Measurements from ENCODE around the gene SERPINB2.
"Not testable (repeated sequence)": the region's sequence is repeated elsewhere in the genome, so short reads cannot be mapped to it uniquely, and the experiment has no call there.

Gene SERPINB2

DNA sequence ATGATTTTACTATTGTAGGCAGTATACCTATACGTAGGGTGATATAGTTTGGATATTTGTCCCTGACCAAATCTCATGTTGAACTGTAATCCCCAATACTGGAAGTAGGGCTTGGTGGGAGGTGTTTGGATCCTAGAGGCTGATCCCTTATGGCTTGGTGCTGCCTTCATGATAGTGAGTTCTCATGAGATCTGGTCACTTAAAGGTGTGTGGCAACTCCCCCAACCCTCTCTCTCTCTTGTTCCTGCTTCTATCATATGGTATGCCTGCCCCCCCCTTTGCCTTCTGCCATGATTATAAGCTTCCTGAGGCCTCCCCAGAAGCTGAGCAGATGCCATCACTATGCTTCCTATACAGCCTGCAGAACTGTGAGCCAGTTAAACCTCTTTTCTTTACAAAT lies 18.6 kb downstream of the SERPINB2 start:
- H3K27ac ChIP-seq (ENCODE audit: low read length) = no peak overlapping the region
- H3K9ac ChIP-seq (ENCODE audit: low read length in 2 of 2) = no peak overlapping the region
- H3K27me3 ChIP-seq (ENCODE audit: control insufficient read depth in 1 of 2, insufficient read depth in 2 of 2, low read length in 2 of 2) = no peaks in the 10 kb centered on the region
- H3K36me3 ChIP-seq (ENCODE audit: control insufficient read depth in 2 of 2, insufficient read depth in 2 of 2, low read length in 2 of 2) = no peaks in the 10 kb centered on the region
- H3K9me3 ChIP-seq (ENCODE audit: control insufficient read depth in 2 of 2, low read length in 2 of 2) = no peaks in the 10 kb centered on the region
- no peak overlapping the region for H3K4me3 ChIP-seq (ENCODE audit: low read length in 2 of 2)
- H3K4me1 ChIP-seq (ENCODE audit: control insufficient read depth, insufficient read depth, low read length) = no peaks in the 10 kb centered on the region

DNA sequence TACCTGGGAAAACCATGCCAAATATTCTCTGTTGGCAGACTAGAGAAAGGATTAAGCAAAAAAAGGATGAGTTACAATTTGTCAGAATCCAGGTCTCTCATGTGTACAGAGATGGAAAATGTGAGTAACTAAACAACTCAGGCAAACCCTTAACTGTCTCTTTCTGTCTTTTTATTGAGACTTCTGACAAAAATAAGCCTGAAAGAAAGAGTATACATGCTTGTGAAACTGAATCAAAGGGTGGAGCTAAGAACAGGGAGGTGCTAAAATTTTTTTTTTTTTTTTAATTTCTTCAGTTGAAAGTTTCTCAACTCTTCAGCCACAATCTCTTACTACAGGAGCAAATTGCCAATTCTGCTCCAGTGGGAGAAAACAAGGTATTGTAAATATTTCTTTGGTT lies 20.2 kb downstream of the SERPINB2 start, which contains the start of gene SERPINB10:
TSS of gene SERPINB10 (plus strand) at position 295 of the 400 bp plus-strand sequence. CDS start 7,553 bp downstream, outside the sequence.
- Histone ChIP-seq H3K4me3 (ENCODE audit: low read length in 2 of 2) (no peak within 1 kb of the TSS), H3K4me1 (ENCODE audit: control insufficient read depth, insufficient read depth, low read length) (no peaks in the 10 kb centered on the region), H3K36me3 (ENCODE audit: control insufficient read depth in 2 of 2, insufficient read depth in 2 of 2, low read length in 2 of 2) (no peaks in the 10 kb centered on the region), H3K27ac (ENCODE audit: low read length) (no peak within 1 kb of the TSS), H3K27me3 (ENCODE audit: control insufficient read depth in 1 of 2, insufficient read depth in 2 of 2, low read length in 2 of 2) (no peaks in the 10 kb centered on the region), H3K9ac (ENCODE audit: low read length in 2 of 2) (no peak within 1 kb of the TSS), H3K9me3 (ENCODE audit: control insufficient read depth in 2 of 2, low read length in 2 of 2) (no peaks in the 10 kb centered on the region)

DNA sequence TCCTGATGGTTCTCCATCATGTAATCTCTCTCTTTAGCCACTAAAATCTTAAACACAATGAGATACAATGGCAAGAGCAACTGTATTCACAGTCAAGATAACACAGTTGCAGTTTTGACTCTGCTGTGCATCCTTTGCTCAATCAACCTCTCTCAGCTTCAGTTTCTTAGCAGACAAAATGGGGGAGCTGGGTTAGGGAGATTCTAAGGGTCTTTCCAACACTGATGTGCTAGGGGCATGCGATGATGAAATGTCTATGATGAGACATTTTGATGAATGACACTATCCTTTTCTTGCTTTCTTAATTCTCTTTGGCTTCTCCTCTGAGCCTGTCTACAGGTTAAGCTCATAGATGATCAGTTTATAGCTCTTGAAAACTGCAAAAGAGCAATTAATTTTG lies 21.4 kb downstream of the SERPINB2 start:
- Histone ChIP-seq H3K36me3 (ENCODE audit: control insufficient read depth in 2 of 2, insufficient read depth in 2 of 2, low read length in 2 of 2) (no peaks in the 10 kb centered on the region), H3K27me3 (ENCODE audit: control insufficient read depth in 1 of 2, insufficient read depth in 2 of 2, low read length in 2 of 2) (no peaks in the 10 kb centered on the region), H3K27ac (ENCODE audit: low read length) (no peak overlapping the region)

GRCh38 chr18:63909870-63910269 lies 22.4 kb downstream of the SERPINB2 start:
- H3K27ac ChIP-seq (ENCODE audit: low read length) = no peak overlapping the region
- no peak overlapping the region for H3K9ac ChIP-seq (ENCODE audit: low read length in 2 of 2)
- H3K9me3 ChIP-seq (ENCODE audit: control insufficient read depth in 2 of 2, low read length in 2 of 2) = no peaks in the 10 kb centered on the region
- H3K27me3 ChIP-seq (ENCODE audit: control insufficient read depth in 1 of 2, insufficient read depth in 2 of 2, low read length in 2 of 2) = peaks cover 0 to 3% of the 10 kb centered on the region in 2 donors
- H3K4me3 ChIP-seq (ENCODE audit: low read length in 2 of 2) = no peak overlapping the region
- H3K36me3 ChIP-seq (ENCODE audit: control insufficient read depth in 2 of 2, insufficient read depth in 2 of 2, low read length in 2 of 2) = no peaks in the 10 kb centered on the region
- no peaks in the 10 kb centered on the region for H3K4me1 ChIP-seq (ENCODE audit: control insufficient read depth, insufficient read depth, low read length)

More for the DNA sequence above, 21.4 kb downstream of the SERPINB2 start:
- H3K9me3 ChIP-seq (ENCODE audit: control insufficient read depth in 2 of 2, low read length in 2 of 2) = no peaks in the 10 kb centered on the region
- no peak overlapping the region for H3K9ac ChIP-seq (ENCODE audit: low read length in 2 of 2)
- H3K4me3 ChIP-seq (ENCODE audit: low read length in 2 of 2) = no peak overlapping the region
- no peaks in the 10 kb centered on the region for H3K4me1 ChIP-seq (ENCODE audit: control insufficient read depth, insufficient read depth, low read length)

GRCh38 chr18:63917817-63918216 lies 30.3 kb downstream of the SERPINB2 start:
- Histone ChIP-seq H3K27ac (ENCODE audit: low read length) (no peak overlapping the region), H3K4me3 (ENCODE audit: low read length in 2 of 2) (no peak overlapping the region), H3K36me3 (ENCODE audit: control insufficient read depth in 2 of 2, insufficient read depth in 2 of 2, low read length in 2 of 2) (no peaks in the 10 kb centered on the region), H3K27me3 (ENCODE audit: control insufficient read depth in 1 of 2, insufficient read depth in 2 of 2, low read length in 2 of 2) (peaks cover 0 to 3% of the 10 kb centered on the region in 2 donors), H3K4me1 (ENCODE audit: control insufficient read depth, insufficient read depth, low read length) (no peaks in the 10 kb centered on the region), H3K9ac (ENCODE audit: low read length in 2 of 2) (no peak overlapping the region), H3K9me3 (ENCODE audit: control insufficient read depth in 2 of 2, low read length in 2 of 2) (no peaks in the 10 kb centered on the region)

DNA sequence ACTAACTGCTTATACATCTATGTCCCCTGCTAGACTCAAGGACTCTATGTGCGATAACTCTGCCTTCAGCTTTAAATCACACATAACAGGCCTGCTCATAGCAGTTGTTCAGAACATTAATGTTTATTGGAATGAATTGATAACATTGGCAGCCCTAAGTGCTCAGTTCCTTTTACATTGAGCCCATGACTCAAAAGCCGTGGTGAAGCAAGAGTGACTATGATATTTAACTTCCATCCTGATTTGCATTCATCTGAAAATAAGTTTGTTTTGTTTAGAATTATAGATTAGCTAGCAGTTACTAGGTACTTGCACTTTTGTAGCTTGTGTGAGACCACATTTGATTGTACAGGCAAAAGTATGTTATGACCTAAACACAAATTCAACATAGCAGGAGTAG lies 34.5 kb downstream of the SERPINB2 start:
- Histone ChIP-seq H3K9me3 (ENCODE audit: control insufficient read depth in 2 of 2, low read length in 2 of 2) (no peaks in the 10 kb centered on the region), H3K27me3 (ENCODE audit: control insufficient read depth in 1 of 2, insufficient read depth in 2 of 2, low read length in 2 of 2) (no peaks in the 10 kb centered on the region), H3K4me3 (ENCODE audit: low read length in 2 of 2) (no peak overlapping the region), H3K9ac (ENCODE audit: low read length in 2 of 2) (no peak overlapping the region), H3K4me1 (ENCODE audit: control insufficient read depth, insufficient read depth, low read length) (no peaks in the 10 kb centered on the region), H3K36me3 (ENCODE audit: control insufficient read depth in 2 of 2, insufficient read depth in 2 of 2, low read length in 2 of 2) (no peaks in the 10 kb centered on the region), H3K27ac (ENCODE audit: low read length) (no peak overlapping the region)

DNA sequence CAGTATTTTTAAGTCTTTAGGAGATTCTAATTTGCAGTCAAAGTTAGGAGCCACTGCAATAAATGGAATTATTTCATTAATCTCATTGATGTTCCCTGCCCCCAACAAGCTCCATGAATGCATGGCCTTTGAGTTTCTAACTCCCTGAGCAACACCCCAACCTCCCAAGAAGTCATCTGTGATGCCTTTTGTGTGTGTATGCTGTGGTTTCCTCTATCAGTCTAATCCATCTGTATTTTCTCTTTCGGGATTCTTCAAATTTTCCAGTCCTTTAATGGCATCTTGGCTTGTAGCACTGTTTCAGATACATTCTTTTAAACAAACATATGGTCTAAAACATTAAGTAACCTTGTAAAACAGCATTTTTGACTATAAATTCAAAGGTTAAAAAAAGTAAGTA lies 37.0 kb downstream of the SERPINB2 start:
- H3K27ac ChIP-seq (ENCODE audit: low read length) = no peak overlapping the region
- no peaks in the 10 kb centered on the region for H3K4me1 ChIP-seq (ENCODE audit: control insufficient read depth, insufficient read depth, low read length)
- no peaks in the 10 kb centered on the region for H3K36me3 ChIP-seq (ENCODE audit: control insufficient read depth in 2 of 2, insufficient read depth in 2 of 2, low read length in 2 of 2)
- H3K27me3 ChIP-seq (ENCODE audit: control insufficient read depth in 1 of 2, insufficient read depth in 2 of 2, low read length in 2 of 2) = no peaks in the 10 kb centered on the region
- no peaks in the 10 kb centered on the region for H3K9me3 ChIP-seq (ENCODE audit: control insufficient read depth in 2 of 2, low read length in 2 of 2)
- no peak overlapping the region for H3K4me3 ChIP-seq (ENCODE audit: low read length in 2 of 2)
- H3K9ac ChIP-seq (ENCODE audit: low read length in 2 of 2) = no peak overlapping the region

GRCh38 chr18:63928331-63928730 lies 40.8 kb downstream of the SERPINB2 start:
- H3K36me3 ChIP-seq (ENCODE audit: control insufficient read depth in 2 of 2, insufficient read depth in 2 of 2, low read length in 2 of 2) = no peaks in the 10 kb centered on the region
- H3K9me3 ChIP-seq (ENCODE audit: control insufficient read depth in 2 of 2, low read length in 2 of 2) = no peaks in the 10 kb centered on the region
- H3K4me1 ChIP-seq (ENCODE audit: control insufficient read depth, insufficient read depth, low read length) = no peaks in the 10 kb centered on the region
- no peak overlapping the region for H3K4me3 ChIP-seq (ENCODE audit: low read length in 2 of 2)
- H3K27me3 ChIP-seq (ENCODE audit: control insufficient read depth in 1 of 2, insufficient read depth in 2 of 2, low read length in 2 of 2) = no peaks in the 10 kb centered on the region
- H3K9ac ChIP-seq (ENCODE audit: low read length in 2 of 2) = no peak overlapping the region
- H3K27ac ChIP-seq (ENCODE audit: low read length) = no peak overlapping the region

- not testable (repeated sequence) for H3K27me3 ChIP-seq (ENCODE audit: control insufficient read depth in 1 of 2, insufficient read depth in 2 of 2, low read length in 2 of 2); H3K4me1 ChIP-seq (ENCODE audit: control insufficient read depth, insufficient read depth, low read length); H3K9me3 ChIP-seq (ENCODE audit: control insufficient read depth in 2 of 2, low read length in 2 of 2); H3K9ac ChIP-seq (ENCODE audit: low read length in 2 of 2); H3K36me3 ChIP-seq (ENCODE audit: control insufficient read depth in 2 of 2, insufficient read depth in 2 of 2, low read length in 2 of 2); H3K4me3 ChIP-seq (ENCODE audit: low read length in 2 of 2); H3K27ac ChIP-seq (ENCODE audit: low read length)
Observed at GRCh38 chr18:63929369-63929768, 41.9 kb downstream of the SERPINB2 start.

- Histone ChIP-seq H3K27me3 (ENCODE audit: control insufficient read depth in 1 of 2, insufficient read depth in 2 of 2, low read length in 2 of 2) (no peaks in the 10 kb centered on the region), H3K9ac (ENCODE audit: low read length in 2 of 2) (no peak overlapping the region), H3K36me3 (ENCODE audit: control insufficient read depth in 2 of 2, insufficient read depth in 2 of 2, low read length in 2 of 2) (no peaks in the 10 kb centered on the region), H3K4me1 (ENCODE audit: control insufficient read depth, insufficient read depth, low read length) (no peaks in the 10 kb centered on the region), H3K27ac (ENCODE audit: low read length) (no peak overlapping the region), H3K4me3 (ENCODE audit: low read length in 2 of 2) (no peak overlapping the region), H3K9me3 (ENCODE audit: control insufficient read depth in 2 of 2, low read length in 2 of 2) (no peaks in the 10 kb centered on the region)
Observed at GRCh38 chr18:63930773-63931354, 43.4 kb downstream of the SERPINB2 start.

GRCh38 chr18:63936156-63936931 lies 48.8 kb downstream of the SERPINB2 start:
- Histone ChIP-seq H3K27me3 (ENCODE audit: control insufficient read depth in 1 of 2, insufficient read depth in 2 of 2, low read length in 2 of 2) (peaks cover 4 to 9% of the 10 kb centered on the region in 2 donors), H3K9ac (ENCODE audit: low read length in 2 of 2) (peak overlapping the region in 1 of 2 donors; percentile 69), H3K9me3 (ENCODE audit: control insufficient read depth in 2 of 2, low read length in 2 of 2) (no peaks in the 10 kb centered on the region), H3K4me3 (ENCODE audit: low read length in 2 of 2) (peak overlapping the region; percentile 74 to 90), H3K27ac (ENCODE audit: low read length) (no peak overlapping the region), H3K36me3 (ENCODE audit: control insufficient read depth in 2 of 2, insufficient read depth in 2 of 2, low read length in 2 of 2) (no peaks in the 10 kb centered on the region), H3K4me1 (ENCODE audit: control insufficient read depth, insufficient read depth, low read length) (peaks cover 3% of the 10 kb centered on the region)
